Spleen (tissue), 7 donors: Measurements from ENCODE around the gene PAX1.

ENCODE experiments used
- POLR2A ChIP-seq, 3 donors: fragments of 450-650 bp; IDR thresholded peaks; one replicate each; pipeline ENCODE4 v1.5.1; 2017; ENCODE audit warnings: antibody characterized with exemption in 3 of 3, mild to moderate bottlenecking in 1 of 3
- POLR2AphosphoS5 ChIP-seq, 3 donors: sonication (generic); formaldehyde crosslinking; IDR thresholded peaks; one replicate each; pipeline ENCODE4 v1.5.1; 2017; ENCODE audit warnings: antibody characterized with exemption in 3 of 3
- TF ChIP-seq, protein P1 (sequence below), 11 experiments: fragments of 200-600 bp in 7 of 11; fragments of 450-650 bp in 4 of 11; sonication (generic) in 4 of 11; IDR thresholded peaks in 8 of 11; conservative IDR thresholded peaks in 3 of 11; 1 replicate in 7 of 11; 2 replicates in 4 of 11; pipeline versions ENCODE4 v1.4.0 to v1.8.0; 2016 to 2021; ENCODE audit warnings: antibody characterized with exemption in 11 of 11, inconsistent platforms in 4 of 11, mild to moderate bottlenecking in 1 of 11
- donor health status: DM: no; HTN: no; CAD: no; lungs with moderate emphysema.
- donor health status: DM: no; HTN: no; CAD: no.
- donor health status: DM: no; HTN: no; CAD: no.

- TF ChIP-seq POLR2A (IDR thresholded peaks at IDR 0.05), result no peak
- TF ChIP-seq, protein P1, sequence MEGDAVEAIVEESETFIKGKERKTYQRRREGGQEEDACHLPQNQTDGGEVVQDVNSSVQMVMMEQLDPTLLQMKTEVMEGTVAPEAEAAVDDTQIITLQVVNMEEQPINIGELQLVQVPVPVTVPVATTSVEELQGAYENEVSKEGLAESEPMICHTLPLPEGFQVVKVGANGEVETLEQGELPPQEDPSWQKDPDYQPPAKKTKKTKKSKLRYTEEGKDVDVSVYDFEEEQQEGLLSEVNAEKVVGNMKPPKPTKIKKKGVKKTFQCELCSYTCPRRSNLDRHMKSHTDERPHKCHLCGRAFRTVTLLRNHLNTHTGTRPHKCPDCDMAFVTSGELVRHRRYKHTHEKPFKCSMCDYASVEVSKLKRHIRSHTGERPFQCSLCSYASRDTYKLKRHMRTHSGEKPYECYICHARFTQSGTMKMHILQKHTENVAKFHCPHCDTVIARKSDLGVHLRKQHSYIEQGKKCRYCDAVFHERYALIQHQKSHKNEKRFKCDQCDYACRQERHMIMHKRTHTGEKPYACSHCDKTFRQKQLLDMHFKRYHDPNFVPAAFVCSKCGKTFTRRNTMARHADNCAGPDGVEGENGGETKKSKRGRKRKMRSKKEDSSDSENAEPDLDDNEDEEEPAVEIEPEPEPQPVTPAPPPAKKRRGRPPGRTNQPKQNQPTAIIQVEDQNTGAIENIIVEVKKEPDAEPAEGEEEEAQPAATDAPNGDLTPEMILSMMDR (IDR thresholded peaks at IDR 0.05 in 8 of 11, conservative IDR thresholded peaks at IDR 0.05 in 3 of 11), result no peak
- TF ChIP-seq POLR2AphosphoS5 (IDR thresholded peaks at IDR 0.05), result no peak
Measured at GRCh38 chr20:21767200-21767738, 61.8 kb downstream of the PAX1 start.
